ENCODE results near the gene GATM. TPM values are rescaled to one million over a fixed set of nuclear protein-coding genes. Genes with fewer than 3 reads are reported as not detected.

GATM gene
- total and polyA plus RNA-seq, 2 of the 4 experiments (the other 2 are of a cell fraction): 0.10 to 0.18 TPM

GRCh38 chr15:45363801-45364200 lies 14.5 kb downstream of the GATM start:
- Histone ChIP-seq H3K23ac (ENCODE audit: low read depth, low read length) (no peak overlapping the region), H4K5ac (ENCODE audit: low read depth, low read length) (no peak overlapping the region), H2BK20ac (ENCODE audit: low read depth, low read length) (no peak overlapping the region), H4K20me1 (ENCODE audit: insufficient read depth, low read length) (no peaks in the 10 kb centered on the region), H2BK120ac (ENCODE audit: low read depth, low read length) (no peak overlapping the region), H3K9me1 (ENCODE audit: insufficient read depth, low read length) (no peaks in the 10 kb centered on the region), H3K18ac (ENCODE audit: low read depth, low read length) (no peak overlapping the region), H2BK5ac (ENCODE audit: low read depth, low read length, poor library complexity, severe bottlenecking) (no peak overlapping the region), H3K4me2 (ENCODE audit: low read depth, low read length) (no peak overlapping the region), H3K14ac (replicated peaks; ENCODE audit: low read depth, low read length) (no peak overlapping the region), H3K56ac (ENCODE audit: extremely low read depth, insufficient read depth, low read length) (no peak overlapping the region), H4K91ac (ENCODE audit: insufficient read depth, low read depth, low read length) (no peak overlapping the region), H3K79me1 (ENCODE audit: low read depth in 1 of 2, low read length in 2 of 2) (no peaks in the 10 kb centered on the region), H3K27me3 (ENCODE audit: control insufficient read depth, insufficient read depth, low read length) (peaks cover 6% of the 10 kb centered on the region), H3K27ac (ENCODE audit: insufficient read depth, low read length) (no peak overlapping the region), H3K9ac (ENCODE audit: low read depth, low read length) (no peak overlapping the region), H4K8ac (ENCODE audit: low read depth in 2 of 2, low read length in 2 of 2) (no peak overlapping the region), H2AFZ (replicated peaks; ENCODE audit: low read length, poor library complexity) (no peak overlapping the region), H3K4ac (ENCODE audit: low read depth, low read length) (no peak overlapping the region), H2AK5ac (ENCODE audit: low read depth, low read length) (no peak overlapping the region), H3K4me3 (ENCODE audit: insufficient read depth, low read depth, low read length) (no peak overlapping the region), H2BK15ac (ENCODE audit: low read depth, low read length) (no peak overlapping the region), H3K4me1 (ENCODE audit: control insufficient read depth, insufficient read depth, low read length) (no peaks in the 10 kb centered on the region), H3K9me3 (ENCODE audit: control insufficient read depth, insufficient read depth, low read length) (no peaks in the 10 kb centered on the region), H2AK9ac (replicated peaks; ENCODE audit: low read depth, low read length, poor library complexity) (no peak overlapping the region), H3K36me3 (ENCODE audit: control insufficient read depth, insufficient read depth, low read length) (no peaks in the 10 kb centered on the region)
- no peak for ATAC-seq (ENCODE audit: low read depth)
- no peak for DNase-seq
- TF ChIP-seq SMC3 (IDR thresholded peaks at IDR 0.05; ENCODE audit: low read depth, low read length) (no peak), CEBPB (IDR thresholded peaks at IDR 0.05; ENCODE audit: low read depth, low read length) (no peak), BHLHE40 (IDR thresholded peaks at IDR 0.05; ENCODE audit: low read depth, low read length) (no peak), RAD21 (IDR thresholded peaks at IDR 0.05; ENCODE audit: low read length) (no peak), RFX5 (IDR thresholded peaks at IDR 0.05; ENCODE audit: low read depth, low read length) (no peak), ELK1 (IDR thresholded peaks at IDR 0.05; ENCODE audit: borderline replicate concordance, low read depth, low read length) (no peak), CTCF (conservative IDR thresholded peaks at IDR 0.05; ENCODE audit: low read depth, low read length) (no peak), MAFK (IDR thresholded peaks at IDR 0.05; ENCODE audit: low read depth, low read length) (no peak), POLR2A (IDR thresholded peaks at IDR 0.05; ENCODE audit: low read depth, low read length) (no peak), MAZ (IDR thresholded peaks at IDR 0.05; ENCODE audit: borderline replicate concordance, low read depth, low read length) (no peak), RCOR1 (IDR thresholded peaks at IDR 0.05; ENCODE audit: insufficient replicate concordance, low read length) (no peak), USF2 (IDR thresholded peaks at IDR 0.05; ENCODE audit: low read depth, low read length) (no peak), FOS (IDR thresholded peaks at IDR 0.05; ENCODE audit: low read depth, low read length) (no peak)
- WGBS, 2 experiments (ENCODE audit: extremely low coverage in 2 of 2, insufficient read length in 1 of 2): no CpG with 5 or more reads among the region's 3 CpGs
- no TSS peak for BruUV-seq (replicated peaks)
- in situ Hi-C loops (cut with MboI; ENCODE audit: low sequenced_read_pairs): no loop called here
- ChIA-PET POLR2A (ENCODE audit: unreplicated experiment) (no interaction called here), CTCF (no interaction called here)
- dilution Hi-C loops (cut with HindIII; ENCODE audit: low sequenced_read_pairs, unreplicated experiment): no loop called here
- intact Hi-C loops (cut with micrococcal nuclease): no loop called here
